GM18508 (cell line): ENCODE results near the gene ABLIM3.

Experiments
- ATAC-seq: cut with Tn5 transposase; IDR thresholded peaks from one replicate; pipeline ENCODE4 v1.9.1; 2021; ENCODE audit warnings: moderate number of reproducible peaks; ENCODE audit not compliant: insufficient read depth, unreplicated experiment

Gene ABLIM3

GRCh38 chr5:149299451-149300054, 158.3 kb downstream of the ABLIM3 start:
- ATAC-seq, result no peak

GRCh38 chr5:149300441-149300840, 159.1 kb downstream of the ABLIM3 start:
- no peak for ATAC-seq

GRCh38 chr5:149301049-149301743, 159.9 kb downstream of the ABLIM3 start:
- no peak for ATAC-seq

GRCh38 chr5:149301744-149302380, 160.6 kb downstream of the ABLIM3 start:
- no peak for ATAC-seq

GRCh38 chr5:149302641-149303040, 161.3 kb downstream of the ABLIM3 start:
- ATAC-seq, result no peak

GRCh38 chr5:149303210-149303609, 161.9 kb downstream of the ABLIM3 start:
- no peak for ATAC-seq

- ATAC-seq, result no peak
Measured at GRCh38 chr5:149304195-149305078, 163.1 kb downstream of the ABLIM3 start.

GRCh38 chr5:149309354-149309753, 168.1 kb downstream of the ABLIM3 start:
- ATAC-seq, result no peak
